Measurements from ENCODE around the gene ABAT. TPM values are rescaled to one million over a fixed set of nuclear protein-coding genes. Genes with fewer than 3 reads are reported as not detected.
"Not testable (repeated sequence)": the region's sequence is repeated elsewhere in the genome, so short reads cannot be mapped to it uniquely, and the experiment has no call there.

Gene ABAT
- total RNA-seq, 1 donor from 2014 or later, result 86.1 TPM

- DNase-seq, result no peak
These were observed 8.3 kb downstream of the ABAT start for GRCh38 chr16:8682551-8683259.

- DNase-seq, result no peak
These were observed 9.2 kb downstream of the ABAT start for GRCh38 chr16:8683640-8684039.

- no peak for DNase-seq
These were observed 11.2 kb downstream of the ABAT start for GRCh38 chr16:8685617-8686016.

GRCh38 chr16:8686031-8686621 is 11.7 kb downstream of the ABAT start:
- DNase-seq, result peak; percentile 58

GRCh38 chr16:8686879-8687278 is 12.5 kb downstream of the ABAT start:
- DNase-seq, result no peak

GRCh38 chr16:8689686-8690085 is 15.3 kb downstream of the ABAT start:
- no peak for DNase-seq

GRCh38 chr16:8691728-8692127 is 17.3 kb downstream of the ABAT start:
- DNase-seq, result no peak

- DNase-seq, result no peak
These were observed 20.6 kb downstream of the ABAT start for GRCh38 chr16:8694795-8695728.

- DNase-seq, result no peak
These were observed 22.5 kb downstream of the ABAT start for GRCh38 chr16:8696880-8697279.

GRCh38 chr16:8697965-8698364 is 23.5 kb downstream of the ABAT start:
- DNase-seq, result no peak

GRCh38 chr16:8703693-8704092 is 29.3 kb downstream of the ABAT start:
- no peak for DNase-seq

- DNase-seq, result no peak
These were observed 29.7 kb downstream of the ABAT start for GRCh38 chr16:8704098-8704497.

- DNase-seq, result not testable (repeated sequence)
These were observed 30.8 kb downstream of the ABAT start for GRCh38 chr16:8705100-8705822.

- no peak for DNase-seq
These were observed 34.1 kb downstream of the ABAT start for GRCh38 chr16:8708536-8708935.

- peak; percentile 62 for DNase-seq
These were observed 38.4 kb downstream of the ABAT start for GRCh38 chr16:8712589-8713361.

- DNase-seq, result no peak
These were observed 39.3 kb downstream of the ABAT start for GRCh38 chr16:8713635-8714172.

- peak; percentile 34 for DNase-seq
These were observed 39.8 kb downstream of the ABAT start for GRCh38 chr16:8714174-8714573.

- DNase-seq, result no peak
These were observed 40.4 kb downstream of the ABAT start for GRCh38 chr16:8714807-8715206.

GRCh38 chr16:8716052-8716451 is 41.6 kb downstream of the ABAT start:
- DNase-seq, result no peak

- DNase-seq, result no peak
These were observed 42.2 kb downstream of the ABAT start for GRCh38 chr16:8716592-8716991.

GRCh38 chr16:8717469-8717868 is 43.1 kb downstream of the ABAT start:
- DNase-seq, result no peak
